HG02759 (cell line): Measurements from ENCODE around the gene EPB41.
"Not testable (repeated sequence)": the region's sequence is repeated elsewhere in the genome, so short reads cannot be mapped to it uniquely, and the experiment has no call there.

ENCODE experiments used
- ATAC-seq: cut with Tn5 transposase; IDR thresholded peaks from one replicate; pipeline ENCODE4 v1.9.1; 2021; ENCODE audit warnings: mild to moderate bottlenecking, moderate library complexity; ENCODE audit not compliant: unreplicated experiment

EPB41 gene

GRCh38 chr1:29094954-29095353 lies 180.6 kb downstream of the EPB41 start:
- no peak for ATAC-seq

- ATAC-seq, result no peak
These were observed 182.0 kb downstream of the EPB41 start for GRCh38 chr1:29096231-29096886.

DNA sequence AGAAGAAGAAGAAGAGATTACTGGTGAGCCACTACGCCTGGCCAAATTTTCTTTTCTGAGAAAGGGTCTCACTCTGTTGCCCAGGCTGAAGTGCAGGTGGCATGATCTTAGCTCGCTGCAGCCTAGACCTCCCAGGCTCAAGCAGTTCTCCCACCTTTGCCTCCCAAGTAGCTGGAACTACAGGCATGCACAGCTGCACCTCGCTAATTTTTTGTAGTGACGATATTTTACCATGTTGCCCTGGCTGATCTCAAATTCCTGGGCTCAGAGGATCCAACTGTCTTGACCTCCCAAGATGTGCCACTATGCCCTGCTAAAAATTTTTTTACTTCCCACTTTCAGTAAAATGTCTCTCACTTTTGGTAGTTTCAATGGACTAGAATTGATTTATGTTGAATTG lies 184.9 kb downstream of the EPB41 start:
- ATAC-seq, result no peak

- no peak for ATAC-seq
These were observed 186.1 kb downstream of the EPB41 start for GRCh38 chr1:29100487-29100886.

DNA sequence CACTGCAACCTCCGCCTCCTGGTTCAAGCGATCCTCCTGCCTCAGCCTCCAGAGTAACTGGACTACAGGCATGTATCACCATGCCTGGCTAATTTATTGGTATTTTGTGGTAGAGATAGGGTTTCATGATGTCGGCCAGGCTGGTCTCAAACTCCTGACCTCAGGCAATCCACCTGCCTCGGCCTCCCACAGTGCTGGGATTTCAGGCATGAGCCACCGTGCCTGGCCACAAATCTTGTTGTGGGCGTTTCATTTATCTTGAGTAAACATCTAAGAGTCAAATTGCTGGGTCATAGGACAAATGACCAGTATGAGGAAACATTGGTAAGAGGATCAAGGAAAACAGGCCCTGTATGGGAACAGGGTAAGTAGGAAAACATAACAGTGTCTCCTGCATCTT lies 191.5 kb downstream of the EPB41 start:
- no peak for ATAC-seq

DNA sequence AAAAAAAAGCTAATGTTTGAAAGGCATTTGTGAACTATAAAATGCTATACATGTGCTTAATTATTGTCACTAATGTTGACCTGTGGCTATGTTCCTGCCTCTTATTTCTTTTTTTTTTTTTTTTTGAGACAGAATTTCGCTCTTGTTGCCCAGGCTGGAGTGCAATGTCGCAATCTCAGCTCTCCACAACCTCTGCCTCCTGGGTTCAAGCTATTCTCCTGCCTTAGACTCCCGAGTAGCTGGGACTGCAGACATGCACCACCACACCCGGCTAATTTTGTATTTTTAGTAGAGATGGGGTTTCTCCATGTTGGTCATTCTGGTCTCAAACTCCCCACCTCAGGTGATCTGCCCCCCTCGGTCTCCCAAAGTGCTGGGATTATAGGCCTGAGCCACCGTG lies 193.7 kb downstream of the EPB41 start:
- not testable (repeated sequence) for ATAC-seq

DNA sequence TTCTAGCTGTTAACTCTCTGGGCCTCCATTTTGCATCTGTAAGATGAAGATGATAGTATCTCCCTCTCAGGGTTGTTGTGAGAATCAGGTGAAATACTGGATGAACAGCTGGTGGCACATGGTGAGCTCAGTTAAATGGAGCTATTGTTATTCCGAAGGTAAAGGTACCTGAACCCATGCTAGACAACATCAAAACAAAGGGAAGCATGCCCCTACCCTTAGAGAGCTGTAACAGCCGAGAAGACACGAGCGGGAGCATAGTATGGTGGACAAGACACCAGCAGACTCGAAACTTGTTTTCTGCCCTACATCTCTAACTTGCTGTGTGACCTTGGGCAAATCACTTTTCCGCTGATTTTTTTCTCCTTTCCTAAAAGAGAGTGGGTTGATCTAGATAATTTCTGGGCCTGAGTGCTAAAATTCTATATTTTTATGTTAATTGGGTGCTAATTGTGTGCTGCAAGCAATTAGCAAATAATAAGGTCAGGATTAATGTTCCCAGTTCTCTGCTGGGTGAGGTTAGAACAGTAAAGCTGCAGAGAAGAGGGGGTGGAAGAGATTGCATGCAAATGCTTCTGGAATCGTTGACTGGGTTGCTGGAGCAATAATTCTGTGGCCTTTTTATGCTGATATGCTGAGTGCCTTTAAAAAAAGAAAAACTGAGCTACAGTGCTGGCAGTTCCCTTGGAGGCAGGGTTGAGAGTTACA lies 198.5 kb downstream of the EPB41 start:
- no peak for ATAC-seq

- no peak for ATAC-seq
These were observed 199.2 kb downstream of the EPB41 start for GRCh38 chr1:29113413-29114117.

- no peak for ATAC-seq
These were observed 200.3 kb downstream of the EPB41 start for GRCh38 chr1:29114654-29115053.

DNA sequence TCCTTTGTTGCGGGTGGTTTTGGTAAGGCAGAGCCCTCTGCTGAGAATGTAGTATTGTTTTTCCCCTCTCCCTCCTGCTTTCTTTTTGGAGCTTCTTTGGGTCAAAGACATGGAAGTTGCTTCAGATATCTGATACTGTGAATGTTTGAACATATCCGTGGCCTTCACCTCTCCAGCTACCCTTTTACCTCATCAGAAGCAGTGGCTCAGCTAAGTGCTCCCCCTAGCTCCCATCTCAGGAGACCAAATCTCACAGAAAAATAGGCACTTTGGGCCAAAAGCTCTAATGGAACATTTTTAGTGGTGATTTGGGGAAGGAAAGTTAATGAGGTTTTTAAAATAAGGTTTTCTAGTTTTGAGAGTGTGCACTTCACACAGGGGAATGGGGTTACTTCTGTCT lies 203.0 kb downstream of the EPB41 start:
- no peak for ATAC-seq

GRCh38 chr1:29119121-29119929 lies 205.0 kb downstream of the EPB41 start:
- no peak for ATAC-seq

DNA sequence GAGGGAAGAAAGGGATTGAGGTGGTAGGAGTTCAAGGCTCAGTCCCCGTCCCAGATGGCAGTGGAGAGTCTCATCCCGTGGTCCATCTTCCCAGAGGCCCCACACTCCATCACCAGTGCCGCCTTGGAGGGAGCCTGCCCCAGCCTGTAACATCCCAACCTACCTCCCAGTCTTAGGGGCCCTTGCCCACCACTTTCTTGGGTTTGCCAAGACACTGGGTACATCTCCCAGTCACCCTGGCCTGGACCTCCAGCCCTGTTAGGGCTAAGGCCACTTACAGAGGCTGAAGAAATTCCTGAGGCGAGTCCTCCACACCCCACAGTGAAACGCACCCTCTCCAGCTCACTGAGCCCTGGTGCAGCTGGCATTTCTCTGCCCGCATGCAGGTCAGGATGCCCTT lies 206.0 kb downstream of the EPB41 start:
- no peak for ATAC-seq

DNA sequence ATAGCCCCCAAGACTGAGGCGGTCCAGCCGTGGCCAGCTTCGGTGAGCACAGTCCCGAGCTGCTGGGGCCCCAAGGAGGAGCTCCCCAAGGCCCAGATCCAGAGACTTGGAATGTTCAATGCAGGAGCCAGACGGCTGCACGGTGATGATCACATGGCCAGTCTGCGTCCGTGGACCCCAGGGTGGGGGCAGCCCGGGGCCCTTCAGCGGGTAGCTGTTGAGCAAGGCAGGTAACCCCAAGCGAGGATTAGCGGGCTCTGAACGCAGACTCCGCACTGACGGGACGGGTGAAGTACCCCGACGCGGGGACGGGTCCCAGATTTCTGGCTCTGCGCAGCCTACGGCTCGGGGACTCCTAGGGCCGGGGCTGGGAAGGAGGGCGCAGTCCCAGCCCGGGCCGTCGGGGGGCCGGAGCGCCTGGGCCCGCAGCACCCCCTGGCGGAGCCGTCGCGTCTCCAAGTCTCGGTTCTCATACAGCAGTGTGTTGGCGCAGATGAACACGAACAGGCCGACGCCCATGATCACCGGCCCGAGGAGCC lies 206.6 kb downstream of the EPB41 start:
- ATAC-seq, result no peak

- ATAC-seq, result no peak
These were observed 207.2 kb downstream of the EPB41 start for GRCh38 chr1:29121516-29121935.

DNA sequence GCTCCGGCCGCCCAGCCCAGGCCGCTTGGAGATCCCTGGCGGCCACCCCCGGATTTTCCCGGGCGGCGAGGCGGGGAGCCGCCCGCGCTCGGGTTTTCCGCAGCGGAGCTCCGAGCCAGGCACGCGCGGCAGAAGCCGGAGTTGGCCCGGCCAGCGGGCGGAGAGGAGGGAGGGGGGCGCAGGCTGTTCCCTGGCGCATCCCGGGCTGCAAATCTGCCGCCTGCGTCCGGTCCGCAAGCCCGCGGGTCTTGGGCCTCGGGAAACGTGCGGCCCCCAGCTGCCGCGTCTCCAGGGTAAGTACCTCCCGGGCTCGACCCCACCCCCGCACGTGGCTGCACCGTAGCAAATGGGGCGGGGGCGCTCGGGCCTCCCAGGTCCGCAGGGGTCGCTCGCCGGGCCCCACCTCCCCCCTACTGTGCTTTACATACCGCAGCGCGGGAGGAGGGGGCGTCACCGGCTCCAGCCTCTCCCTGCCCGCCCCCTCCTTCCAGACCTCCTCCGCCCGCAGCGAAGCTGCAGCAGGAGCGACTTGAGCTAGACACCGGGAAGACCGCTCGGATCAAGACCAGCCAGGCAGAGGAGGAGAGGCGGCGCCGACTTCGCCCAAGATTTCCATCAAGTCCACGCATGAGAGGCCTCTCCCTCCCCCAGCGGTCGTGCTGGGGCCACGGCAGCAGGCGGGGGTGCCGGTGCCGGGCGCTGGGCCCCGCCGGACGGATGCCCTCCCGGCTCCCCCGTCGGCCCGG lies 207.7 kb downstream of the EPB41 start:
- ATAC-seq, result no peak

DNA sequence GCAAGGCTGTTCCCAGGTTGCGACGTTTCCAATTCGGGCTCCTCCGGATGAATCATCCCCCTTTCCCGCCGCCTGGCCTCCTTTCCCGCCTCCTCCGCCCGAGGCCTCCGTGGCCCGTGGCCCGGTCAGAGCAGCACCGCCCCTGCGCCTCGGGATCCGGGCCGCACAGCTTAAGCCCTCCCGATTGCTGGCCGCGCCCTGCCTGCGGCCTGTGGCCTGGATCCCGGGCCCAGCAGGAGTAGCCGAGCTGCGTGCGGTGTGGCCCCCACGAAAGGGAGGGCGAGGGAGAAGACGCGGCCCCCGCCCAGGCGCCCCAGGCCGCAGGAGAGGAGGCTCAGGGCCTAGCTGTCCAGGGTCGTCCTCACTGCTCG lies 208.3 kb downstream of the EPB41 start:
- ATAC-seq, result no peak

- no peak for ATAC-seq
These were observed 208.9 kb downstream of the EPB41 start for GRCh38 chr1:29123053-29123886.

DNA sequence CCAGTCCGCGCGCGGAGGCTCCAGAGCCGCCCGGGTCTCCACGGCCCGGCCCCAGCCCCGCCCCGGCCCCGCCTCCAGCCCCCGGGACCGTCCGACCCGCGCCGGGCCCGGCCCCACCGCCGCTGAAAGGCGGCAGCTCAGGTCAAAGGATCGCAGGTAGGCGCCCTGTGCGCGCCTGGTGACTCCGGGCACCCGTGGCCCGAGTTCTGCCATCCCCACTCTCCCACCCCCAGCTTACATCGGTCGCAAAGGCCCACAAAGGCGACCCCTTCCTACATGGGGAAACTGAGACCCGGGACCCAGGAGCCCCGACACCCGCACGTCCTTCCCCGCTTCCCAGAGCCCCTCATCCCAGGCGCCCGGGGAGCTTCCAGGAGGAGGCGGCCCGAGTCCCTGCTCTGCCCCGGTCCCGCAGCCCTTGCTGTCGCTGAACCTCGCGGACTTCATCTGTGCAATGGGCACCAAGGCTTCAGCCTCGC lies 209.6 kb downstream of the EPB41 start, which contains the start of gene TMEM200B:
Gene TMEM200B (minus strand): TSS at position 17 of the 479 bp plus-strand sequence. CDS start 2,075 bp downstream, outside the sequence.
- no peak for ATAC-seq
